ENCODE data around the gene YIPF2.

DNA sequence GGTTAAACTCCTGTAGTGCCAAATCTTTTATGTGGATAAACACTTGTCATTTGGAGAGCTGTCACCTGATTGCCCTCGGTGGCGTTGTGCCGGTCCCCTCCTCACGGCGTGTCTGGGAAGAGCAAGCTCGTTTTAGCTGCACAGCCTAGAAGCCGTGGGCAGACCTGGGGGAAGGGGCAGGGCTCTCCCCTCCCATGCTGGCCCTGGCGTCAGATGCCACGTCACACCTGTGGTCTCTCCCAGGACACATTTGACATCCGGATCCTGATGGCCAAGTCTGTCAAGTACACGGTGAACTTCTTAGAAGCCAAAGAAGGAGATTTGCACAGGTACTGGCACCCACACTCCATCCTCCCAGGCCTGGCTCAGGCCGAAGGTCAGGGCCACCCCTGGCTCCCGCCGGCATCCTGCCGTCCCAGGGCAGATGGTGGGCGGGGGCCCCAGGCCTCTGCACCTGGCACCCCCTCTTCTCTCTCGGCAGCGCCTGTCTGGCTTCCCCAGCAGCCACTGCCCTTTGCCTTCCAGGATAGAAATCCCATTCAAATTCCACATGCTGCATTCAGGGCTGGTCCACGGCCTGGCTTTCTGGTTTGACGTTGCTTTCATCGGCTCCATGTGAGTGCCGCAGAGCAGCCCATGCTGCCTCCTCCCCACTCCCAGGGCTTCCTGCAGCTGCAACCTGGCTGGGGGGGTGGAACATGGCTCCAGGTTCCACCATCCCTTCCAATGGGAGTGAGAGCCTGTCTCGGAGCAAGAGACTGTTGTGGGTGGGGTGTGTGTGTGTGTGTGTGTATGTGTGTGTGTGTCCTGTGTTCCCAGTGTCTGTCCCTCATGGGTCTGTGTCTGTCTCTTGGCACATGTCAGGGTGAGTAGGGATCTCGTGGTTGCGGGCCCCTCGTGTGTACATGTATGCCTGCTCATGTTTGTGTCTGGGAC is 8.8 kb downstream of the YIPF2 start:
- TF ChIP-seq, protein P1, sequence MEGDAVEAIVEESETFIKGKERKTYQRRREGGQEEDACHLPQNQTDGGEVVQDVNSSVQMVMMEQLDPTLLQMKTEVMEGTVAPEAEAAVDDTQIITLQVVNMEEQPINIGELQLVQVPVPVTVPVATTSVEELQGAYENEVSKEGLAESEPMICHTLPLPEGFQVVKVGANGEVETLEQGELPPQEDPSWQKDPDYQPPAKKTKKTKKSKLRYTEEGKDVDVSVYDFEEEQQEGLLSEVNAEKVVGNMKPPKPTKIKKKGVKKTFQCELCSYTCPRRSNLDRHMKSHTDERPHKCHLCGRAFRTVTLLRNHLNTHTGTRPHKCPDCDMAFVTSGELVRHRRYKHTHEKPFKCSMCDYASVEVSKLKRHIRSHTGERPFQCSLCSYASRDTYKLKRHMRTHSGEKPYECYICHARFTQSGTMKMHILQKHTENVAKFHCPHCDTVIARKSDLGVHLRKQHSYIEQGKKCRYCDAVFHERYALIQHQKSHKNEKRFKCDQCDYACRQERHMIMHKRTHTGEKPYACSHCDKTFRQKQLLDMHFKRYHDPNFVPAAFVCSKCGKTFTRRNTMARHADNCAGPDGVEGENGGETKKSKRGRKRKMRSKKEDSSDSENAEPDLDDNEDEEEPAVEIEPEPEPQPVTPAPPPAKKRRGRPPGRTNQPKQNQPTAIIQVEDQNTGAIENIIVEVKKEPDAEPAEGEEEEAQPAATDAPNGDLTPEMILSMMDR (conservative IDR thresholded peaks at IDR 0.05; ENCODE audit: low read depth, low read length) = no peak
- TF ChIP-seq SMC3 (IDR thresholded peaks at IDR 0.05; ENCODE audit: low read depth, low read length) = no peak
- TF ChIP-seq MXI1 (IDR thresholded peaks at IDR 0.05; ENCODE audit: borderline replicate concordance, low read depth, low read length) = no peak
- TF ChIP-seq CEBPB (IDR thresholded peaks at IDR 0.05; ENCODE audit: low read depth, low read length) = no peak
- TF ChIP-seq POLR2A (IDR thresholded peaks at IDR 0.05; ENCODE audit: low read depth, low read length) = no peak
